Measurements from ENCODE around the gene PATJ.
"Not testable (repeated sequence)": the region's sequence is repeated elsewhere in the genome, so short reads cannot be mapped to it uniquely, and the experiment has no call there.

Gene PATJ

DNA sequence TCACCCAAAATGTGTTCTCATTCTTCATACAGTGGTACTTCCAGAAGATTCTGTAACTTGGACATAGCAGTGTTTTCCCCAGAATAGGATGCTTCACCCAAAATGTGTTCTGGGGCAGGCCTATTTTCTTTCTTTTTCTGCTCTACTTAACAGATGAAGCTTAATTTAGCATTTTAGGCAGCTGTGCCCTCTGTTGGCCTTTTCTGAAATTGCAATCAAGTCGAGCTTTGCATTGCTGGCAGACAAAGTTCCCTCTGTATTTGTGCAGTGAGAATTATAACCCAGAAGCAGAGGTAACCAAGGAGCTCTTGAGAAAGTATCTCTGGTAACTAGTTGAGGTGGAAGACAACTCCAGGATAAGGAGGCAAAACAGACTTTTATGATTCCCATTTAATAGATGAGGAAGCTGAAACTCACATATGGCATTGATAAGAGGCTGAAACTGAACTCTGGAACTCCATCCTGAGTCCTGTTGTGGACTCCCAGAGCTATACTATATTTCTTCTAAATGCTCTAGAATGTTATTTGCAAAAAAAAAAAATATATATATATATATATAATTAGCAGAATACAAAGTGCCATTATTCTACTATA is 402.1 kb downstream of the PATJ start:
- TF ChIP-seq, protein P1, sequence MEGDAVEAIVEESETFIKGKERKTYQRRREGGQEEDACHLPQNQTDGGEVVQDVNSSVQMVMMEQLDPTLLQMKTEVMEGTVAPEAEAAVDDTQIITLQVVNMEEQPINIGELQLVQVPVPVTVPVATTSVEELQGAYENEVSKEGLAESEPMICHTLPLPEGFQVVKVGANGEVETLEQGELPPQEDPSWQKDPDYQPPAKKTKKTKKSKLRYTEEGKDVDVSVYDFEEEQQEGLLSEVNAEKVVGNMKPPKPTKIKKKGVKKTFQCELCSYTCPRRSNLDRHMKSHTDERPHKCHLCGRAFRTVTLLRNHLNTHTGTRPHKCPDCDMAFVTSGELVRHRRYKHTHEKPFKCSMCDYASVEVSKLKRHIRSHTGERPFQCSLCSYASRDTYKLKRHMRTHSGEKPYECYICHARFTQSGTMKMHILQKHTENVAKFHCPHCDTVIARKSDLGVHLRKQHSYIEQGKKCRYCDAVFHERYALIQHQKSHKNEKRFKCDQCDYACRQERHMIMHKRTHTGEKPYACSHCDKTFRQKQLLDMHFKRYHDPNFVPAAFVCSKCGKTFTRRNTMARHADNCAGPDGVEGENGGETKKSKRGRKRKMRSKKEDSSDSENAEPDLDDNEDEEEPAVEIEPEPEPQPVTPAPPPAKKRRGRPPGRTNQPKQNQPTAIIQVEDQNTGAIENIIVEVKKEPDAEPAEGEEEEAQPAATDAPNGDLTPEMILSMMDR (IDR thresholded peaks at IDR 0.05; ENCODE audit: low read depth, low read length, missing control alignments), result peak; percentile 70
- DNase-seq (ENCODE audit: extremely low read depth, low read depth), result peak; percentile 30
- no peak overlapping the region for H3K4me3 ChIP-seq (replicated peaks; ENCODE audit: low read depth, low read length)

DNA sequence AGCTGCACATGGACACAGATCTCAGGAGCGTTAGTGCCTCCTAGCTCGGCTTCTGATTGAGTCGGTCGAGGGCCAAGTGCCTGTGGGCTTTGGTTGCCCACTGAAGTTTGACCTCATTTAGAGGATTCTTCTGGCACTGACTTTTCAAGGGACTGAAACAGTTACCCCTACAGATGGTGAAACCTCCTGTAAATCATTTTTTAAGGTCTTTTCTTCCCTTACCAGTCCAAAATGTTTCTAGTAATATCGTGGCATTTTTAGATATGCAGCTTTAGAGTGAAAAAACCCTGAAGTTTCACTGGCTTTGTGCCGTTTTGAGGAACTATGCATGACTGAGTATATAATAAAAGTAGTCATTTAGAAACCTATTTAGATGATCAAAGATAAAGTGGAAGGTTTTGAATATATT is 417.7 kb downstream of the PATJ start:
- no peak for DNase-seq (ENCODE audit: extremely low read depth, low read depth)
- TF ChIP-seq, protein P1 (IDR thresholded peaks at IDR 0.05; ENCODE audit: low read depth, low read length, missing control alignments), result no peak
- no peak overlapping the region for H3K4me3 ChIP-seq (replicated peaks; ENCODE audit: low read depth, low read length)

DNA sequence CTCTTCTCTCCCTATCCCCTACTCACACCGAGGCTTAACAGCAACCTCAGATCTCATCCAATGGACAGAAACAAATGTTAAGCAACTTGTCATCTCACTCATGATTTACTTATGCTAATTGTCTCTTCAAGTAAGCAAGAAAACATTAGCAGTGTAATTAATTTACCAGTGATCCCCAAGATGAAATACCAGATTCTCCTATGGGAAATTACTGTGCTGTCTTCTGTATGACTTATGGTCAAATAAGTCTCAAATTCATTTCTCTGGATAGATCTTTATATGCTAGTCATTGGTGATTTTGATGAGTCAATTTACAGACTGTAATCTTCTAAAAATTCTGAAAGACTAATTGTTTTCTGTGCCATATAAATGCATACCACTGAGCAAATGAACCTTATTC is 419.4 kb downstream of the PATJ start:
- DNase-seq (ENCODE audit: extremely low read depth, low read depth), result no peak
- H3K4me3 ChIP-seq (replicated peaks; ENCODE audit: low read depth, low read length), result no peak overlapping the region
- TF ChIP-seq, protein P1 (IDR thresholded peaks at IDR 0.05; ENCODE audit: low read depth, low read length, missing control alignments), result no peak

DNA sequence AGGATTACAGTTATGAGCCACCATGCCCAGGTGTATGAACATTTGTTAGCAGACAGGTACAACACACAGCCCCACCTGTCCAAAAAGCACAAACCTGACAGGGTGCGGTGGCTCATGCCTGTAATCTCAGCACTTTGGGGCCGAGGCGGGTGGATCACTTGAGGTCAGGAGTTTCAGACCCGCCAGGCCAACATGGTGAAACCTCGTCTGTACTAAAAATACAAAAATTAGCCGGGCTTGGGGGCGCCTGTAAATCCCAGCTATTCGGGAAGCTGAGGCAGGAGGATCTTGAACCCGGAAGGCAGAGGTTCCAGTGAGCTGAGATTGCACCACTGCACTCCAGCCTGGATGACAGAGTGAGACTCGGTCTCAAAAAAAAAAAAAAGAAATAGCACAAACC is 428.1 kb downstream of the PATJ start:
- H3K4me3 ChIP-seq (replicated peaks; ENCODE audit: low read depth, low read length); DNase-seq (ENCODE audit: extremely low read depth, low read depth): not testable (repeated sequence)

DNA sequence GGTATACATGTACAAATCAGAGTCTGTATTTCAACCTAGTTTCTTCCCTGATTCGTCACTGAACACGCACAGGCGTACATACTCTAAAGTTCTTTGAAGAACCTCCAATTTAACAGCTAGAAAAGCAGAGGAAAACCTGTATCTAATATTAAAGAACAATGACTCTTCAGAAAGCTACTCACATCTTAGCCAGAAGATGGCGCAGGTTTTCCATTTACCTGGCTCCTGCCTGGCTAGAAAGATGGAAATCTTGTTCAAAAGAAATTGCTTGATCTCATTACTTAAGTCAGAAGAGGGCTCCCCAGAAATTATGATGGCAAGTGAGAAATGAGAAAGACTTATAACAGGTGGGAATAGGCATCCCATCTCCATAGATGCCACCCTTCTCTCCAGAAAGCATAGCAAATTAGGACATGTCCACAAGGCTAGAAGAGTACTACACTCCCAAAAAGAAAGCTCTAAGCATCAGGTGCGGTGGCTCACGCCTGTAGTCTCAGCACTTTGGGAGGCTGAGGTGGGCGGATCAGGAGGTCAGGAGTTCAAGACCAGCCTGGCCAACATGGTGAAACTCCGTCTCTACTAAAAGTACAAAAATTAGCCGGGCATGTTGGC is 433.4 kb downstream of the PATJ start:
- peak; percentile 19 for DNase-seq (ENCODE audit: extremely low read depth, low read depth)
- no peak overlapping the region for H3K4me3 ChIP-seq (replicated peaks; ENCODE audit: low read depth, low read length)
- TF ChIP-seq, protein P1 (IDR thresholded peaks at IDR 0.05; ENCODE audit: low read depth, low read length, missing control alignments), result peak; percentile 68

DNA sequence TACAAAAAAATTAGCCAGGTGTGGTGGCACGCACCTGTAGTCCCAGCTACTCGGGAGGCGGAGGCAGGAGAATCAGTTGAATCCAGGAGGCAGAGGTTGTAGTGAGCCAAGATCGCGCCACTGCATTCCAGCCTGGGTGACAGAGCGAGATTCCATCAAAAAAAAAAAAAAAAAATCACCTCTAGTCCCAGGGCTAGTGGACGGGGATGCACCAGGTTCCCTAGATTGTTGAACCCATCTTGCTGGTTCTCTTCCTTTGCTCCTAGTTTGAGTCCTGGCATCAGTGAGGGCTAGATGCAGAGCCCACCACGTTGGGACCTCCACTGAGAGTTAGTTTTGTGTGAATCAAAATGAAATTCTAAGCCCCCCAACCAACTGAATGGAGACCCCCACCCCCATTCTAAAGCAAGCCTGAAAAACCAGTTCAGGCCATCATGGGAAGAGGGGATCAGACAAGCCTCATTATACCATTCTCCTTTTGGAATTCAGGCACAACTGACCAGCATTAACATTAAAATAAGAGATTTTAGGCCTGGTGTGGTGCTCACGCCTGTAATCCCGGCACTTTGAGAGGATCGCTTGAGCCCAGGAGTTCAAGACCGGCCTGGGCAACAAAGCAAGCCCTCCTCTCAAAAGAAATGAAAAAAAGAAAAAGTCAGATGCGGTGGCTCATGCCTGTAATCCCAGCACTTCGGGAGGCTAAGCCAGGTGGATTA is 434.5 kb downstream of the PATJ start:
- no peak overlapping the region for H3K4me3 ChIP-seq (replicated peaks; ENCODE audit: low read depth, low read length)
- DNase-seq (ENCODE audit: extremely low read depth, low read depth), result no peak
- TF ChIP-seq, protein P1 (IDR thresholded peaks at IDR 0.05; ENCODE audit: low read depth, low read length, missing control alignments), result no peak

DNA sequence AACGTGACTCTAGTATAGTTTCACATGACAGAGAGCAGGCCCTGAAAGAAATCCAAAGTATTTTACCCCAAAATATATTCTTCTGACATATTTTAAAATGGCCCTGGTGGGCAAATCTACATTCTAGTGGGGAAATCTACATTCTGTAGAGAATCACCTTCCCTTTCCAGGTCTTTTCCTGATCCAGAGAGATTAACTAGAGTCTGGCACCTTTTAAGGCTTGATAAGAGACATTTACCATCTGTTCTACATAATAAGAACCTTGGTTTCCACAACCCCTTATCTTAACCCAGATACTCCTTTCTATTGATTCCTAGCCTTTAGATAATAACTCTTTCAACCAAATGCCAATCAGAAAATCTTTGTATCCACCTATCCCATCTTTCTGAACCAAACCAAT is 435.3 kb downstream of the PATJ start:
- TF ChIP-seq, protein P1 (IDR thresholded peaks at IDR 0.05; ENCODE audit: low read depth, low read length, missing control alignments), result no peak
- no peak for DNase-seq (ENCODE audit: extremely low read depth, low read depth)
- H3K4me3 ChIP-seq (replicated peaks; ENCODE audit: low read depth, low read length), result no peak overlapping the region

Measured in HFF-Myc (cell line).